Mesothelial cell of epicardium (in vitro differentiated cells): ENCODE data around the gene CKS1B. TPM values are rescaled to one million over a fixed set of nuclear protein-coding genes. Genes with fewer than 3 reads are reported as not detected.

Source experiments
- DNase-seq, 2 experiments: peaks; one replicate each; pipeline ENCODE4 v3.0.0; 2021; ENCODE audit warnings: low spot score in 2 of 2; ENCODE audit not compliant: unreplicated experiment in 2 of 2
- H3K27ac Mint-ChIP-seq: 2 replicates; pipeline ENCODE4 v1.8.0; 2021; ENCODE audit warnings: mixed read lengths
- H3K27me3 Mint-ChIP-seq: 2 replicates; pipeline ENCODE4 v1.8.0; 2021; ENCODE audit warnings: low read depth, mixed read lengths
- H3K36me3 Mint-ChIP-seq: 2 replicates; pipeline ENCODE4 v1.8.0; 2021; ENCODE audit warnings: mixed read lengths
- H3K4me1 Mint-ChIP-seq: 2 replicates; pipeline ENCODE4 v1.8.0; 2021; ENCODE audit warnings: mixed read lengths
- H3K4me3 Mint-ChIP-seq: 2 replicates; pipeline ENCODE4 v1.8.0; 2021; ENCODE audit warnings: mild to moderate bottlenecking, moderate library complexity, mixed read lengths
- H3K9me3 Mint-ChIP-seq: 2 replicates; pipeline ENCODE4 v1.8.0; 2021; ENCODE audit warnings: mixed read lengths
- total RNA-seq: library from RNA; stranded (reverse); gene quantifications from 3 replicates; pipeline ENCODE4 v1.2.1, GENCODE V29; 2021
- TF ChIP-seq, protein P1 (sequence below): fragments of 200-600 bp; sonication (generic); IDR thresholded peaks from one replicate; pipeline ENCODE4 v1.5.0; 2021; ENCODE audit warnings: antibody characterized with exemption; ENCODE audit not compliant: unreplicated experiment

The CKS1B gene
- total RNA-seq, 1 donor from 2014 or later = 68.2 TPM

DNA sequence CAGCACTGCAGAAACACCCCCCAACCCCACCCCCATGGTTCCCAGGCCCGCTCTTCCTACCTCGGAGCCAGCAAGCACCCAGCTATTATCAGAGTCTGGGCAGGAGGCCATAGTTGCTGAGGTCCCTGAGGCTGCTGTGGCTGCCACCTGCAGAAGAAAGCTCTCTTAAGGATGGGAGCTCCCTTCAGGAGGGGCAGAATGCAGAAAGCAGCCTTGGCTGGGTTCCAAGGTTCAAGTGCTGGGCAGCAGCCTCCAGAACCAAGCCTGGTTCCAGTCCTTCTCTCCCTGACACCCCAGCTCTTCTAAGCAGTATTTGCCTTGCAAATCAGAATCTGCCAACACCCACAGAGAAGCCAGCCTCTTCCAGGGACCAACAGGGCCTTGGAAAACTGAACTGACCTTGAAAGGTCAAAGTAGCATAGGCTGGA is 20.9 kb upstream of the CKS1B start:
- Mint-ChIP-seq H3K4me1 (peaks cover 56% of the 10 kb centered on the region), H3K27me3 (no peaks in the 10 kb centered on the region), H3K36me3 (peaks cover 9% of the 10 kb centered on the region), H3K9me3 (no peaks in the 10 kb centered on the region), H3K4me3 (no peak overlapping the region), H3K27ac (no peak overlapping the region)
- TF ChIP-seq, protein P1, sequence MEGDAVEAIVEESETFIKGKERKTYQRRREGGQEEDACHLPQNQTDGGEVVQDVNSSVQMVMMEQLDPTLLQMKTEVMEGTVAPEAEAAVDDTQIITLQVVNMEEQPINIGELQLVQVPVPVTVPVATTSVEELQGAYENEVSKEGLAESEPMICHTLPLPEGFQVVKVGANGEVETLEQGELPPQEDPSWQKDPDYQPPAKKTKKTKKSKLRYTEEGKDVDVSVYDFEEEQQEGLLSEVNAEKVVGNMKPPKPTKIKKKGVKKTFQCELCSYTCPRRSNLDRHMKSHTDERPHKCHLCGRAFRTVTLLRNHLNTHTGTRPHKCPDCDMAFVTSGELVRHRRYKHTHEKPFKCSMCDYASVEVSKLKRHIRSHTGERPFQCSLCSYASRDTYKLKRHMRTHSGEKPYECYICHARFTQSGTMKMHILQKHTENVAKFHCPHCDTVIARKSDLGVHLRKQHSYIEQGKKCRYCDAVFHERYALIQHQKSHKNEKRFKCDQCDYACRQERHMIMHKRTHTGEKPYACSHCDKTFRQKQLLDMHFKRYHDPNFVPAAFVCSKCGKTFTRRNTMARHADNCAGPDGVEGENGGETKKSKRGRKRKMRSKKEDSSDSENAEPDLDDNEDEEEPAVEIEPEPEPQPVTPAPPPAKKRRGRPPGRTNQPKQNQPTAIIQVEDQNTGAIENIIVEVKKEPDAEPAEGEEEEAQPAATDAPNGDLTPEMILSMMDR = no peak
- DNase-seq = no peak

DNA sequence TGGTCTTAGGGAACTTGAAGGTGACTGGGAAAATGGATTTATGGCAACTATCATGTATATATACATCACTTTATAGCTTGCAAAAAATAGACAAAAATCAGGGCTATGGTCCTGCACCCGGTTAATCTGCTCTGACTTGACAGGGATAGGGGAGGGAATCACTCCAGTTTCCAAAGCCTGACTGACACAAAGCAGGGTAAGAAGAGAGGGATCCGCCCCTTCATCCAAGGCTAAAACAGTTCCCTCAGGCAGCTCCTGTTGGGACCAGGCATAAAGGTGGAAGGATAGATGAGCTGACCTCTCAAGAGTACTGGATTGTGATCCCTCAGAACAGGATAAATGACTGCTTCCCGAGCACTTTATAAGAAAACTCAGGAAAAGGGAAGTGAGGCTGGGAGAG is 19.9 kb upstream of the CKS1B start:
- TF ChIP-seq, protein P1 = no peak
- H3K27me3 Mint-ChIP-seq = no peaks in the 10 kb centered on the region
- H3K4me3 Mint-ChIP-seq = peak overlapping the region; percentile 85
- H3K4me1 Mint-ChIP-seq = peaks cover 56% of the 10 kb centered on the region
- H3K9me3 Mint-ChIP-seq = no peaks in the 10 kb centered on the region
- no peak for DNase-seq
- peaks cover 6% of the 10 kb centered on the region for H3K36me3 Mint-ChIP-seq
- peak overlapping the region; percentile 97 for H3K27ac Mint-ChIP-seq

DNA sequence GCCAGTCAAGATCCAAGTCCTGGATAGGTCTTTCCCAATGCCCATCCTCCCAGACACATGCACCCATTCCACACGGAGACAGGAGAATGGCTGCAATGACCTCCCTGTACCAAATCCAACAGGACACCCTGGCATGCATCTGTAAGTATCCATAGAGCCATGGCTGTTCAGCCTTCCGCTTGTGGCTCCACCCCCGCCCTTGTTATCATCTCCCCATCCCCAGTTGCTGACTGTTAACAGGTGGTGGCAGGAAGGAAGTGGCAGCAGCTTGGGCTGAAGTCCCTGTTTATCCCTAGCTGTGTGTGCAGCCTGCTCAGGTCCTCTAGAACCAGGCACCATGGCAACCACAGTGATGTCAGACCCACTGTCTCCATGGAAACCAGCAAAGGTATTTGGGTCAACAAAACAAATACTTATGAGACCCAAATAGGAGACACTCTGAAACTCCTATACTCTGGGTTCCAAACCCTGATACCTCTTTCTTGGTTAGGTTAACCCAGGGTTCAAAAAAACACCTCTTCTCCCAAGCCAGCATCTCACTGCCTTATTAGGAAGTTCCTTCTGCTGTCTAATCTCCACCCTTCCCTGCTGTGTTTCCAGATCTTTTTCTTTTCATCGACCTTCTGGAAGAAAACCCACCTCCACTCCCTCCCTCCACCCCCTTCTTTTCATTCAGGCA is 19.3 kb upstream of the CKS1B start:
- H3K36me3 Mint-ChIP-seq = peaks cover 6% of the 10 kb centered on the region
- H3K9me3 Mint-ChIP-seq = no peaks in the 10 kb centered on the region
- H3K4me1 Mint-ChIP-seq = peaks cover 56% of the 10 kb centered on the region
- no peak for DNase-seq
- TF ChIP-seq, protein P1 = no peak
- peak overlapping the region; percentile 85 for H3K4me3 Mint-ChIP-seq
- H3K27me3 Mint-ChIP-seq = no peaks in the 10 kb centered on the region
- H3K27ac Mint-ChIP-seq = peak overlapping the region; percentile 97

DNA sequence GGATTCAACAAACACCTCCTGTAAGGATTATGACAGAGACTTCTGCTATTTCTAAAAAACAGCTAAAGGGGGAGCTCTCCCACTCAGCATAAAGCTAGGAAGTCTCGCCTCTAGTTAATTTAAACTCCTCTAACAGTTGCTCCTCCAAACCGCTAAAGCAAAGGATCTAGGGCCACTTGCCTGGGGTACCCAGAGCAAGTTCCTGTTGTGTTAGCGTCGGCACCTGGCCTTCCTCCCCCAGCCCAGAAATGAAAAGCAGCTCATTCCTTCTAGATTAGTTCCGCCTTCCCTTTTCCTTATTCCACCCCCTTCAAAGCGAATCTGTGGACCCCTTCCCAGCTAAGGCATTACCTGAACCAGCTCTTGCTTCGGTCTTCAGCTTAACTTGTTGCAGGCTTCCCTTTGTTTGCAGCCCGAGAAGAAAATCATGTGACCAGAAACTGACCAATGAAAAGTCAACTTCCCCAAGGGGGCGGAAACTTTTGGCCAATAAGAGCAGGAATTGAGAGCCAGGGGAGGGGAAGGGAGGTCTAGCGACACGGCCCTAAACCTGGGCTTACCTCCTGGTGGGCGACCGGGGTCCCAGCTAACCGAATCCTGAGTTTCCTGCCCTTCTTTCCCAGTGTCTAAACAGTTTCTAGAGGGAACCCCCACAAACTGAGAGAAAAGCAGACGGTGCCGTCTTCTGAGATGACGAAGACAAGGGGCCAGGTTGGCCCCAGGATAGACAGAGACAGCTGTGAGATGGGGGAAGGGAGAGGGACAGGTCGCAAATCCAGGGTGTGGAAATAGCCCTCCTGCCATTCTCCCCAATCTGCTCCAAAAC is 18.6 kb upstream of the CKS1B start, which contains the start of gene PBXIP1:
TSS of gene PBXIP1 (minus strand) at position 382 of the 826 bp plus-strand sequence. CDS start 2,378 bp downstream, outside the sequence.
- Mint-ChIP-seq H3K27me3 (no peaks in the 10 kb centered on the region), H3K4me3 (peak within 1 kb of the TSS; percentile 85), H3K4me1 (peaks cover 64% of the 10 kb centered on the region), H3K27ac (peak within 1 kb of the TSS; percentile 97), H3K9me3 (no peaks in the 10 kb centered on the region), H3K36me3 (peaks cover under 1% of the 10 kb centered on the region)
- TF ChIP-seq, protein P1 = no peak
- peak; percentile 58 to 80 for DNase-seq

DNA sequence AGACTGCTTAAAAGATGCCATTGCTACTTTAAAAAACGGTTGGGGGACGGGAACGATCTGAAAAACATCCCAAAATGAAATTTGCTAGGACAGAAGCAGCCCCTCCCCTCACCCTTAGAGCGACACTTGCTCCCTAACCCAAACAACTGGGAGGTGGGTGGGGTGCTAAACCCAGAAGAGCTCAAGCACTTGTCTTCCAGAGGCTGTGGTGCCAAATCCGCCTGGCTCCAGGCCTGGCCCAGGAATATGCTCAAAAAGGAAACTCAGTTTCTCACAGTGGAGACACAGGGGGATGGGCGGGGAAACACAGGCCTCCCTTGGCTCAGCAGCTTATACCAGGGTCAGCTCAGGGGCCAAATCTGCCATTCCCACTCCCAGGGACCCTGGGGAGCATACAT is 17.9 kb upstream of the CKS1B start:
- TF ChIP-seq, protein P1 = no peak
- Mint-ChIP-seq H3K4me1 (peaks cover 66% of the 10 kb centered on the region), H3K4me3 (peak overlapping the region; percentile 85), H3K27ac (peak overlapping the region; percentile 97), H3K27me3 (no peaks in the 10 kb centered on the region), H3K36me3 (no peaks in the 10 kb centered on the region), H3K9me3 (no peaks in the 10 kb centered on the region)
- no peak for DNase-seq
